SK-N-SH treated with all-trans-retinoic acid at 6 μM for 48 hours (cell line): ENCODE results near the gene PHACTR3.

Experiments used
- ATAC-seq: fragments of 200-7000 bp; cut with Tn5 transposase; 3 replicates; pipeline ENCODE4 v1.9.1; 2020; ENCODE audit warnings: mild to moderate bottlenecking, moderate library complexity
- ARNTL ChIP-seq: fragments of 450-650 bp; formaldehyde crosslinking; IDR thresholded peaks from 2 replicates; pipeline ENCODE4 v1.5.0; 2020; ENCODE audit warnings: low read depth, mild to moderate bottlenecking, moderate library complexity, borderline replicate concordance
- BACH2 ChIP-seq: fragments of 250-450 bp; sonication (Bioruptor Pico); IDR thresholded peaks from 2 replicates; pipeline ENCODE4 v1.9.0; 2021; ENCODE audit warnings: mild to moderate bottlenecking, borderline replicate concordance
- CSDC2 ChIP-seq: fragments of 250-450 bp; sonication (Bioruptor Pico); IDR thresholded peaks from 2 replicates; pipeline ENCODE4 v1.5.0; 2020; ENCODE audit warnings: mild to moderate bottlenecking, moderate library complexity
- GLIS3 ChIP-seq: fragments of 250-450 bp; sonication (Bioruptor Pico); IDR thresholded peaks from 2 replicates; pipeline ENCODE4 v1.5.0; 2020; ENCODE audit warnings: mild to moderate bottlenecking, moderate library complexity
- ISL1 ChIP-seq: fragments of 250-450 bp; sonication (Bioruptor Pico); IDR thresholded peaks from 2 replicates; pipeline ENCODE4 v2.1.2; 2022; ENCODE audit warnings: mild to moderate bottlenecking, moderate library complexity
- OSR1 ChIP-seq: fragments of 250-450 bp; sonication (Bioruptor Pico); IDR thresholded peaks from 2 replicates; pipeline ENCODE4 v1.8.0; 2022; ENCODE audit warnings: moderate library complexity, mild to moderate bottlenecking, inconsistent platforms
- PPARA ChIP-seq: fragments of 250-450 bp; sonication (Bioruptor Pico); IDR thresholded peaks from 2 replicates; pipeline ENCODE4 v1.5.0; 2020; ENCODE audit warnings: mild to moderate bottlenecking, borderline replicate concordance
- SNAI2 ChIP-seq: fragments of 250-450 bp; sonication (Bioruptor Pico); IDR thresholded peaks from 2 replicates; pipeline ENCODE4 v1.5.0; 2020; ENCODE audit warnings: mild to moderate bottlenecking, moderate library complexity
- TCF4 ChIP-seq: fragments of 250-450 bp; sonication (Bioruptor Pico); IDR thresholded peaks from 2 replicates; pipeline ENCODE4 v1.8.0; 2021; ENCODE audit warnings: mild to moderate bottlenecking, moderate library complexity, borderline replicate concordance
- TOX ChIP-seq: fragments of 250-450 bp; sonication (Bioruptor Pico); IDR thresholded peaks from 2 replicates; pipeline ENCODE4 v1.8.0; 2021; ENCODE audit warnings: mild to moderate bottlenecking, moderate library complexity, borderline replicate concordance
- ZC3H10 ChIP-seq: fragments of 250-450 bp; sonication (Bioruptor Pico); IDR thresholded peaks from 2 replicates; pipeline ENCODE4 v1.5.1; 2021; ENCODE audit warnings: mild to moderate bottlenecking, moderate library complexity
- ZFP30 ChIP-seq: fragments of 450-650 bp; formaldehyde crosslinking; IDR thresholded peaks from 2 replicates; pipeline ENCODE4 v1.5.0; 2022; ENCODE audit warnings: mild to moderate bottlenecking, moderate library complexity
- ZNF70 ChIP-seq: fragments of 450-650 bp; formaldehyde crosslinking; IDR thresholded peaks from 2 replicates; pipeline ENCODE4 v1.5.0; 2020; ENCODE audit warnings: mild to moderate bottlenecking, moderate library complexity
- ZNF8 ChIP-seq: fragments of 450-650 bp; formaldehyde crosslinking; IDR thresholded peaks from 2 replicates; pipeline ENCODE4 v1.5.0; 2020; ENCODE audit warnings: mild to moderate bottlenecking, moderate library complexity
- TF ChIP-seq, protein P1 (sequence below): fragments of 250-450 bp; sonication (Bioruptor Pico); IDR thresholded peaks from 2 replicates; pipeline ENCODE4 v1.5.1; 2020; ENCODE audit warnings: low read depth, mild to moderate bottlenecking, moderate library complexity
- TF ChIP-seq, protein P2 (sequence below): fragments of 250-450 bp; sonication (Bioruptor Pico); IDR thresholded peaks from 2 replicates; pipeline ENCODE4 v1.5.1; 2021; ENCODE audit warnings: mild to moderate bottlenecking, moderate library complexity
- TF ChIP-seq, protein P3 (sequence below): fragments of 250-450 bp; sonication (Bioruptor Pico); IDR thresholded peaks from 2 replicates; pipeline ENCODE4 v1.5.0; 2020; ENCODE audit warnings: mild to moderate bottlenecking, moderate library complexity
- TF ChIP-seq, protein P4 (sequence below): fragments of 250-450 bp; sonication (Bioruptor Pico); IDR thresholded peaks from 2 replicates; pipeline ENCODE4 v1.8.0; 2021; ENCODE audit warnings: low read depth, mild to moderate bottlenecking, moderate library complexity, borderline replicate concordance
- TF ChIP-seq, protein P5 (sequence below): fragments of 250-450 bp; sonication (Bioruptor Pico); IDR thresholded peaks from 2 replicates; pipeline ENCODE4 v1.8.0; 2020; ENCODE audit warnings: mild to moderate bottlenecking, moderate library complexity, borderline replicate concordance

PHACTR3 gene

DNA sequence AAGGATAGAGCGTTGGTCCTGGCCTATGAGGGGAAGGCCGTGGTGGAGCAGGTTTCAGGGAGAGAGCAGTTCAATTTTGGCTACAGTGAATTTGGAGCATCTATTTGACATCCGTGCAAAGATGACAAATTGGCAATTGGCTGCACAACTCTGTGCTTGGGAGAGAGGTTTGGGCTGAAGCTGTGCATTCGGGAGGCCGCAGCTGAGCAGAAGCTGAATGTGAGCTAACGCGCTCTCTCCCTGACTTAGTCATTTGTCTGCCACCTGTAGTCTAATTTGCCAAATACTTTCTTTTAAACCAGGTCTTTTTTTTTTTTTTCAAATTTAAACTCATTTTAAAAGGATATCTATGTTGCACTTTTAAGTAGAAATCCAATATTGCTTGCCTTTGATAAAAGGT is 78.8 kb downstream of the PHACTR3 start:
- ATAC-seq = no peak
- TF ChIP-seq BACH2 = no peak
- TF ChIP-seq ISL1 = no peak
- TF ChIP-seq, protein P1, sequence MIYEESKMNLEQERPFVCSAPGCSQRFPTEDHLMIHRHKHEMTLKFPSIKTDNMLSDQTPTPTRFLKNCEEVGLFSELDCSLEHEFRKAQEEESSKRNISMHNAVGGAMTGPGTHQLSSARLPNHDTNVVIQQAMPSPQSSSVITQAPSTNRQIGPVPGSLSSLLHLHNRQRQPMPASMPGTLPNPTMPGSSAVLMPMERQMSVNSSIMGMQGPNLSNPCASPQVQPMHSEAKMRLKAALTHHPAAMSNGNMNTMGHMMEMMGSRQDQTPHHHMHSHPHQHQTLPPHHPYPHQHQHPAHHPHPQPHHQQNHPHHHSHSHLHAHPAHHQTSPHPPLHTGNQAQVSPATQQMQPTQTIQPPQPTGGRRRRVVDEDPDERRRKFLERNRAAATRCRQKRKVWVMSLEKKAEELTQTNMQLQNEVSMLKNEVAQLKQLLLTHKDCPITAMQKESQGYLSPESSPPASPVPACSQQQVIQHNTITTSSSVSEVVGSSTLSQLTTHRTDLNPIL (CRISPR knock-in tag) = no peak
- TF ChIP-seq PPARA (CRISPR knock-in tag) = no peak
- TF ChIP-seq OSR1 (CRISPR knock-in tag) = no peak
- TF ChIP-seq ZC3H10 = no peak

DNA sequence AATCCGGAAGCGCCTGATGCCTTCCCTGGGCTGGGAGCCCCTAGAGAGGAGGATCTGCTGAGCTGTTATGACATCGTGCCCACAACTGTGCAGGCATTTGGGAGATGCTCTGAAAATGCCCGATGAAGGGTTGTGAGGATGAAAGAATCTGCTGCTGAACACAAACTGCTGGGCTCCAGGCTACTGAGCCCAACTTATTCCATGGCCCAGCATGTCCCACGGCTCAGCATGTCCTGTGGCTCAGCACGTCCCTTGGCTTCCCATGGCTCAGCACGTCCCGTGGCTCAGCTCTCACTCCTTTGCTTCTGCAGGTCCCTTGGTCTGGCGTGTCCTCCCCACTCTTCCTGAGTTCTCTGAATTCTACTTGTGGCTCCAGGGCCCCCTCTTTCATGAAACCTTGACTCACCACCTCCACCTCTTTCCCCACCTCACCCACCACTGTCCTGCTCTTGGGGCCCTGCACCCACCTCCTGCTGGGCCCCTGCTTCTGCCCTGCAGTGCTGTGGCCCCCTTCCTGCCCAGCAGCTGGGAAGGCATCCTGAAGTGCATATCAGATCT is 80.4 kb downstream of the PHACTR3 start:
- ATAC-seq = no peak
- TF ChIP-seq, protein P2, sequence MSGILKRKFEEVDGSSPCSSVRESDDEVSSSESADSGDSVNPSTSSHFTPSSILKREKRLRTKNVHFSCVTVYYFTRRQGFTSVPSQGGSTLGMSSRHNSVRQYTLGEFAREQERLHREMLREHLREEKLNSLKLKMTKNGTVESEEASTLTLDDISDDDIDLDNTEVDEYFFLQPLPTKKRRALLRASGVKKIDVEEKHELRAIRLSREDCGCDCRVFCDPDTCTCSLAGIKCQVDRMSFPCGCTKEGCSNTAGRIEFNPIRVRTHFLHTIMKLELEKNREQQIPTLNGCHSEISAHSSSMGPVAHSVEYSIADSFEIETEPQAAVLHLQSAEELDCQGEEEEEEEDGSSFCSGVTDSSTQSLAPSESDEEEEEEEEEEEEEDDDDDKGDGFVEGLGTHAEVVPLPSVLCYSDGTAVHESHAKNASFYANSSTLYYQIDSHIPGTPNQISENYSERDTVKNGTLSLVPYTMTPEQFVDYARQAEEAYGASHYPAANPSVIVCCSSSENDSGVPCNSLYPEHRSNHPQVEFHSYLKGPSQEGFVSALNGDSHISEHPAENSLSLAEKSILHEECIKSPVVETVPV (CRISPR knock-in tag) = no peak
- TF ChIP-seq ARNTL (CRISPR knock-in tag) = no peak
- no peak for TF ChIP-seq ZC3H10

DNA sequence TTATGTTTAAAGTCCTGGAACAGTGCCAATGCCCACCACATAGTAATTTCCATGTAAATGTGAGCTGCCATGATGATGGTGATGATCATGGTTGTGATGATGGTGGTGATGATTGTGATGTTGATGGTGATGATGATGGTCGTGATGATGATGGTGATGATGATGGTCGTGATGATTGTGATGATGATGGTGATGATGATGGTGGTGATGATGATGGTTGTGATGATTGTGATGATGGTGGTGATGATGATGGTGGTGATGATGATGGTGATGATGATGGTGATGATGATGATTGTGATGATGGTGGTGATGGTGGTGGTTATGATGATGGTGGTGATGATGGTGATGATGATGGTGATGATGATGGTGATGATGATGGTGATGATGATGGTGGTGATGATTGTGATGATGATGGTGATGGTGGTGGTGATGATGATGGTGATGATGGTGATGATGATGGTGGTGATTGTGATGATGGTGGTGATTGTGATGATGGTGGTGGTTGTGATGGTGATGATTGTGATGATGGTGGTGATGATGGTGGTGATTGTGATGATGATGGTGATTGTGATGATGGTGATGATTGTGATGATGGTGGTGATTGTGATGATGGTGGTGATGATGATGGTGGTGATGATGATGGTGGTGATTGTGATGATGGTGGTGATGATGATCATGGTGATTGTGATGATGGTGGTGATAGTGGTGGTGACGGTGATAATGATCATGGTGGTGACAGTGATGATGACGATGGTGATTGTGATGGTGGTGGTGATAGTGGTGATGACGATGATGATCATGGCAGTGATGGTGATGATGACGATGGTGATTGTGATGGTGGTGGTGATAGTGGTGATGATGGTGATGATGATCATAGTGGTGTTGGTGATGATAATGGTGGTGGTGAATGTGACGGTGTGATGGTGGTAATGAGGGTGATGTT is 82.3 kb downstream of the PHACTR3 start:
- TF ChIP-seq PPARA (CRISPR knock-in tag) = no peak
- TF ChIP-seq, all 23 proteins: peak for 0
- no peak for ATAC-seq

DNA sequence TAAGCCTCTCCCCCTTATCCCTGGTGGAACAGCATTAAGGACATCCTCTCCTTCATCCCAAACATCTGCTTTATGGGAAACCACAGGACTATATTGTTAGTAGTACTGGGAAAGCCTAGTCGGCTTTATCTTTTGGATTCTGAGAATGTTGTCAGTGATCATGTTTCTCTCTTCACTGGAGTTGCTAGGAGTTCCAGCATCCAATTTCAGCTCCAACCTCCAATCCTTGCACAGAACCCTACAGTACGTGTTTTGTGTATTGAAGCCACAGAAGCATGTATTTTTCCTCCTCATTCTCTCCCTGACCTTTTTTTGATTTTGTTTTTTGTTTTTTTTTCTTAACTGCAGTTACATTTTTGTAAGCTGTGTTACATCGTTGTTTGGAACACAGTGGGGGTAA is 84.0 kb downstream of the PHACTR3 start:
- ATAC-seq = no peak
- no peak for TF ChIP-seq CSDC2 (CRISPR knock-in tag)
- TF ChIP-seq BACH2 = no peak
- TF ChIP-seq ZNF70 (CRISPR knock-in tag) = no peak
- TF ChIP-seq, protein P3, sequence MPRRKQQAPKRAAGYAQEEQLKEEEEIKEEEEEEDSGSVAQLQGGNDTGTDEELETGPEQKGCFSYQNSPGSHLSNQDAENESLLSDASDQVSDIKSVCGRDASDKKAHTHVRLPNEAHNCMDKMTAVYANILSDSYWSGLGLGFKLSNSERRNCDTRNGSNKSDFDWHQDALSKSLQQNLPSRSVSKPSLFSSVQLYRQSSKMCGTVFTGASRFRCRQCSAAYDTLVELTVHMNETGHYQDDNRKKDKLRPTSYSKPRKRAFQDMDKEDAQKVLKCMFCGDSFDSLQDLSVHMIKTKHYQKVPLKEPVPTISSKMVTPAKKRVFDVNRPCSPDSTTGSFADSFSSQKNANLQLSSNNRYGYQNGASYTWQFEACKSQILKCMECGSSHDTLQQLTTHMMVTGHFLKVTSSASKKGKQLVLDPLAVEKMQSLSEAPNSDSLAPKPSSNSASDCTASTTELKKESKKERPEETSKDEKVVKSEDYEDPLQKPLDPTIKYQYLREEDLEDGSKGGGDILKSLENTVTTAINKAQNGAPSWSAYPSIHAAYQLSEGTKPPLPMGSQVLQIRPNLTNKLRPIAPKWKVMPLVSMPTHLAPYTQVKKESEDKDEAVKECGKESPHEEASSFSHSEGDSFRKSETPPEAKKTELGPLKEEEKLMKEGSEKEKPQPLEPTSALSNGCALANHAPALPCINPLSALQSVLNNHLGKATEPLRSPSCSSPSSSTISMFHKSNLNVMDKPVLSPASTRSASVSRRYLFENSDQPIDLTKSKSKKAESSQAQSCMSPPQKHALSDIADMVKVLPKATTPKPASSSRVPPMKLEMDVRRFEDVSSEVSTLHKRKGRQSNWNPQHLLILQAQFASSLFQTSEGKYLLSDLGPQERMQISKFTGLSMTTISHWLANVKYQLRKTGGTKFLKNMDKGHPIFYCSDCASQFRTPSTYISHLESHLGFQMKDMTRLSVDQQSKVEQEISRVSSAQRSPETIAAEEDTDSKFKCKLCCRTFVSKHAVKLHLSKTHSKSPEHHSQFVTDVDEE (CRISPR knock-in tag) = no peak
- TF ChIP-seq, protein P2 (CRISPR knock-in tag) = no peak
- TF ChIP-seq, protein P4, sequence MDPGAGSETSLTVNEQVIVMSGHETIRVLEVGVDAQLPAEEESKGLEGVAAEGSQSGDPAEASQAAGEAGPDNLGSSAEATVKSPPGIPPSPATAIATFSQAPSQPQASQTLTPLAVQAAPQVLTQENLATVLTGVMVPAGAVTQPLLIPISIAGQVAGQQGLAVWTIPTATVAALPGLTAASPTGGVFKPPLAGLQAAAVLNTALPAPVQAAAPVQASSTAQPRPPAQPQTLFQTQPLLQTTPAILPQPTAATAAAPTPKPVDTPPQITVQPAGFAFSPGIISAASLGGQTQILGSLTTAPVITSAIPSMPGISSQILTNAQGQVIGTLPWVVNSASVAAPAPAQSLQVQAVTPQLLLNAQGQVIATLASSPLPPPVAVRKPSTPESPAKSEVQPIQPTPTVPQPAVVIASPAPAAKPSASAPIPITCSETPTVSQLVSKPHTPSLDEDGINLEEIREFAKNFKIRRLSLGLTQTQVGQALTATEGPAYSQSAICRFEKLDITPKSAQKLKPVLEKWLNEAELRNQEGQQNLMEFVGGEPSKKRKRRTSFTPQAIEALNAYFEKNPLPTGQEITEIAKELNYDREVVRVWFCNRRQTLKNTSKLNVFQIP (CRISPR knock-in tag) = no peak
- TF ChIP-seq OSR1 (CRISPR knock-in tag) = no peak
- TF ChIP-seq TOX (CRISPR knock-in tag) = no peak
- TF ChIP-seq ZFP30 (CRISPR knock-in tag) = no peak
- TF ChIP-seq ZNF8 = no peak
- TF ChIP-seq, protein P5, sequence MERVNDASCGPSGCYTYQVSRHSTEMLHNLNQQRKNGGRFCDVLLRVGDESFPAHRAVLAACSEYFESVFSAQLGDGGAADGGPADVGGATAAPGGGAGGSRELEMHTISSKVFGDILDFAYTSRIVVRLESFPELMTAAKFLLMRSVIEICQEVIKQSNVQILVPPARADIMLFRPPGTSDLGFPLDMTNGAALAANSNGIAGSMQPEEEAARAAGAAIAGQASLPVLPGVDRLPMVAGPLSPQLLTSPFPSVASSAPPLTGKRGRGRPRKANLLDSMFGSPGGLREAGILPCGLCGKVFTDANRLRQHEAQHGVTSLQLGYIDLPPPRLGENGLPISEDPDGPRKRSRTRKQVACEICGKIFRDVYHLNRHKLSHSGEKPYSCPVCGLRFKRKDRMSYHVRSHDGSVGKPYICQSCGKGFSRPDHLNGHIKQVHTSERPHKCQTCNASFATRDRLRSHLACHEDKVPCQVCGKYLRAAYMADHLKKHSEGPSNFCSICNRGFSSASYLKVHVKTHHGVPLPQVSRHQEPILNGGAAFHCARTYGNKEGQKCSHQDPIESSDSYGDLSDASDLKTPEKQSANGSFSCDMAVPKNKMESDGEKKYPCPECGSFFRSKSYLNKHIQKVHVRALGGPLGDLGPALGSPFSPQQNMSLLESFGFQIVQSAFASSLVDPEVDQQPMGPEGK (CRISPR knock-in tag) = no peak
- TF ChIP-seq SNAI2 (CRISPR knock-in tag) = no peak
- no peak for TF ChIP-seq TCF4 (CRISPR knock-in tag)
- TF ChIP-seq, protein P1 (CRISPR knock-in tag) = no peak
- TF ChIP-seq GLIS3 = no peak
- TF ChIP-seq PPARA (CRISPR knock-in tag) = no peak
- TF ChIP-seq ARNTL (CRISPR knock-in tag) = no peak
- TF ChIP-seq ISL1 = no peak
